GM21825 (cell line): ENCODE data around the gene EP400.
"Not testable (repeated sequence)": the region's sequence is repeated elsewhere in the genome, so short reads cannot be mapped to it uniquely, and the experiment has no call there.

Experiments
- ATAC-seq: cut with Tn5 transposase; IDR thresholded peaks from one replicate; pipeline ENCODE4 v1.9.1; 2021; ENCODE audit warnings: mild to moderate bottlenecking, moderate library complexity; ENCODE audit not compliant: unreplicated experiment

The EP400 gene

GRCh38 chr12:131948166-131948712 lies 1.5 kb upstream of the EP400 start:
- no peak for ATAC-seq

DNA sequence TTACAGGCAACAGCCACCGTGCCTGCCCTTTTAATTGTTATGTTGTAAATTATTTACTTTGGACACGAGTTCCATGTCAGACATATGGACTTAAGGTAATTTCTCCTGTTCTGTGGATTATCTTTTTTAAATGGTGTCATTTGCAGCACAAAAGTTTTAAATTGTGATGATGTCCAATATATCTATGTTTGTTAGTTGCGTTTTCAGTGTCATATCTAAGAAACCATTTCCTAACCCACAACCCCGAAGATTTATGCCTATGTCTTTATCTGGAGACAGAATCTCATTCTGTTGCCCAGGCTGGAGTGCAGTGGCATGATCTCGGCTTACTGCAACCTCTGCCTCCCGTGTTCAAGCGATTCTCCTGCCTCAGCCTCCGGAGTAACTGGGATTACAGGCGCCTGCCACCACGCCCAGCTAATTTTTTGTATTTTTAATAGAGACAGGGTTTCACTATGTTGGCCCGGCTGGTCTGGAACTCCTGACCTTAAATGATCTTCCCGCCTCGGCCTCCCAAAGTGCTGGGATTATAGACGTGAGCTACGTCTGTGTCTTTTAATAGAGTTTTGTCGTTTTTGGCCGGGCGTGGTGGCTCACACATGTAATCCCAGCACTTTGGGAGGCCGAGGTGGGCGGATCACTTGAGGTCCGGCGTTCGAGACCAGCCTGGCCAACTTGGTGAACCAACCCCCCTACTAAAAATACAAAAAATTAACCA lies 870 bp upstream of the EP400 start:
- not testable (repeated sequence) for ATAC-seq

GRCh38 chr12:131950182-131950913 lies 606 bp downstream of the EP400 start:
- ATAC-seq, result peak; percentile 28

GRCh38 chr12:131953810-131954209 lies 4.1 kb downstream of the EP400 start:
- ATAC-seq, result not testable (repeated sequence)

GRCh38 chr12:131954460-131954859 lies 4.7 kb downstream of the EP400 start:
- ATAC-seq, result not testable (repeated sequence)

GRCh38 chr12:131959116-131959515 lies 9.4 kb downstream of the EP400 start:
- ATAC-seq, result no peak

GRCh38 chr12:131959641-131960589 lies 10.2 kb downstream of the EP400 start:
- no peak for ATAC-seq

DNA sequence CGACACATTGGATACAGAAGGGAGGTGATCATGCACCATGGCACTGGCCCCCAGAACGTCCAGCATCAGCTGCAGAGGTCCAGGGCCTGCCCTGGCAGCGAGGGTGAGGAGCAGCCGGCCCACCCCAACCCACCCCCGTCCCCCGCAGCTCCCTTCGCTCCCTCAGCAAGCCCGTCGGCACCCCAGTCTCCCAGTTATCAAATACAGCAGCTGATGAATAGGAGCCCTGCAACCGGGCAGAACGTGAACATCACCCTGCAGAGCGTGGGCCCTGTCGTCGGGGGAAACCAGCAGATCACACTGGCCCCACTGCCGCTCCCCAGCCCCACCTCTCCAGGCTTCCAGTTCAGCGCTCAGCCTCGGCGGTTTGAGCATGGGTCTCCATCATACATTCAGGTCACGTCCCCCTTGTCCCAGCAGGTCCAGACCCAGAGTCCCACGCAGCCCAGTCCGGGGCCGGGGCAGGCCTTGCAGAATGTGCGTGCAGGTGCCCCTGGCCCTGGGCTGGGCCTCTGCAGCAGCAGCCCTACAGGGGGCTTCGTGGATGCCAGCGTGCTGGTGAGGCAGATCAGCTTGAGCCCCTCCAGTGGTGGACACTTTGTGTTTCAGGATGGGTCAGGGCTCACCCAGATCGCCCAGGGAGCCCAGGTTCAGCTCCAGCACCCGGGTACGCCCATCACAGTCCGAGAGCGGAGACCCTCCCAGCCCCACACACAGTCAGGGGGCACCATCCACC lies 11.0 kb downstream of the EP400 start:
- ATAC-seq, result not testable (repeated sequence)

DNA sequence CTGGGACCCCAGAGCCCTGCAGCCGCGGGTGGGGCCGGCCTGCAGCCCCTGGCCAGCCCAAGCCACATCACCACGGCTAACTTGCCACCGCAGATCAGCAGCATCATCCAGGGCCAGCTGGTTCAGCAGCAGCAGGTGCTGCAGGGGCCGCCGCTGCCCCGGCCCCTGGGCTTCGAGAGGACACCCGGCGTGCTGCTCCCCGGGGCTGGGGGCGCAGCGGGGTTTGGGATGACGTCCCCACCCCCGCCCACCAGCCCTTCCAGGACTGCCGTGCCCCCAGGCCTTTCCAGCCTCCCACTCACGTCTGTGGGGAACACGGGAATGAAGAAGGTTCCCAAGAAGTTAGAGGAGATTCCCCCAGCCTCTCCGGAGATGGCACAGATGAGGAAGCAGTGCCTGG lies 11.6 kb downstream of the EP400 start:
- ATAC-seq, result not testable (repeated sequence)

- ATAC-seq, result no peak
Measured at GRCh38 chr12:131962069-131962468, 12.3 kb downstream of the EP400 start.

GRCh38 chr12:131963381-131963780 lies 13.6 kb downstream of the EP400 start:
- no peak for ATAC-seq

DNA sequence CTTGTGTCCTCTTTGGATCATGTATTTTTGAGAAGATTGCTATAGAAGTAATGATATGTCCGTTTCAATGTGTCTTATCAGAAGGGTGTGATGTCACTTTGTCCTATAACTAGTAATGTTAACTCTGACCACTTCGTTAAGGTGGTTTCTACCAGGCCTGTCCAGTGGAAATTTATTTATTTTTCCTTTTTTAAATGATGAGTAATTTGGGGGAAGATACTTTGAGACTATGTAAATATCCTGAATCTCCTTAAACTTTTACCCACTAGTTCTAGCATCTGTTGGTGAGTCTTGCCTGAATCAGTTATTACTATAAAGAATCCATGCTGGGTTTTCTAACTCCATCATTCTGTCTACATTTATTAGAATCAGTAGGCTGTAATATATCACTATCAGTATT lies 15.3 kb downstream of the EP400 start:
- ATAC-seq, result no peak

GRCh38 chr12:131971226-131971625 lies 21.5 kb downstream of the EP400 start:
- ATAC-seq, result no peak

DNA sequence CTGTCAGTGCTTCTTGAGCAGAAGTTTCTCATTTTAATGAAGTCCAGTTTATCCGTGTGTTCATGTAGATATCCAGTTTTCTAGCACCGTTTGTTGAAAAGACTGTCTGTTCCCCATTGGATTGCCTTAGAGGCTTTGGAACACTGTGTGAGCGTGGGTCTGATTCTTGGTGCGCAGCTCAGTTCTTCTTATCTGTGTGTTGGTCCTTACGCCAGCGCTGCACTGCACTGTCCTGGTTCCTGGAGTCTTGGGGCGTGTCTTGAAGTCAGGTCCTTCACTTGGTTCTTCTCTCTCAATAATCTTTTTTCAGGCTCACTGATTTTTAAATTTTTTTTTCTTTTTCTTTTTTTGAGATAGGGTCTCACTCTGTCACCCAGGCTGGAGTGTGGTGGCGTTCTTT lies 25.5 kb downstream of the EP400 start:
- ATAC-seq, result no peak

DNA sequence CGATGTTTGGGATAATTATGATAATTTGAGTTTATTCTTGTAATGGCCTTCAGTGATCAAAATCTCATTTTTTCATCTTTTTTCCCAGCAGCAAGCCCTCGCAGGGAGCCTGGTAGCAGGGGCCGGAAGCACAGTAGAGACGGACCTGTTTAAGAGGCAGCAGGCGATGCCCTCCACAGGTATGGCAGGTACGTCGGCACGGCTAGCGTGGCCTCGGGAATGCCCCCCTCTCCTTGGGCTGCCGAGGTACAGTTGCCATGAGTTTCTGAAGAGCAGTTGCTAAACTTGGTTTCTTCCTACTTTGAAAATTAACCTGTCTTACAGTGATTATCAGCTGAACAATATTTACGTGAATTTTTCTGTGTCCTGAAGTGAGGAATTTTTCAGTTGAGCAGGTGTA lies 29.9 kb downstream of the EP400 start:
- no peak for ATAC-seq

- no peak for ATAC-seq
Measured at GRCh38 chr12:131980263-131980662, 30.5 kb downstream of the EP400 start.

GRCh38 chr12:131981388-131981787 lies 31.6 kb downstream of the EP400 start:
- ATAC-seq, result no peak

DNA sequence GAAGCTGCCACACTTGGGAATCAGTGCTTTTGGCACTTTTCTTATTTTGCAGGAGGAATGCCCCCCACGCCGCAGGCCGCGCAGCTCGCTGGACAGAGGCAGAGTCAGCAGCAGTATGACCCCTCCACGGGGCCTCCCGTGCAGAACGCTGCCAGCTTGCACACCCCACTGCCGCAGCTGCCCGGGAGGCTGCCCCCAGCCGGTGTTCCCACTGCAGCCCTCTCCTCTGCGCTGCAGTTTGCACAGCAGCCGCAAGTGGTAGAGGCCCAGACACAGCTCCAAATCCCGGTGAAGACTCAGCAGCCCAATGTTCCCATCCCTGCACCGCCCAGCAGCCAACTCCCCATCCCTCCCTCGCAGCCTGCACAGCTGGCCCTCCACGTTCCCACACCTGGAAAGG lies 32.3 kb downstream of the EP400 start:
- ATAC-seq, result no peak

DNA sequence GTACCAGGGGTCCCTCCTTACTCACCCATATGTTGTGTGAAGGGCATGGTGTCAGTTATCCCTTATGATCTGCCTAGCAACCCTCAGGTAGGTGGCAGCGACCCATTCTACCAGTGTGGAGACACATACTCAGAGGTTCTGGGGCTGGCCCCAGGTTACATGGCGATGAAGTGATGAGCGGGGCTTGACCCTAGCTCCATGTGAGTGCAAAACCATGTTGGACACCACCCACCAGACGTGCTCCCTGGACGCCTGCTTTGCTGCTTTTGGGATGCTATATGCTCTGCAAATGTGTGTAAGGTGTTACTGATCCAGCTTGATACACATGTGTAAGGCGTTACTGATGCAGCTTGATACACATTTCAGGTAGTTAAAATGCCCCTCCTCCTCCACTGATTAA lies 33.3 kb downstream of the EP400 start:
- no peak for ATAC-seq

DNA sequence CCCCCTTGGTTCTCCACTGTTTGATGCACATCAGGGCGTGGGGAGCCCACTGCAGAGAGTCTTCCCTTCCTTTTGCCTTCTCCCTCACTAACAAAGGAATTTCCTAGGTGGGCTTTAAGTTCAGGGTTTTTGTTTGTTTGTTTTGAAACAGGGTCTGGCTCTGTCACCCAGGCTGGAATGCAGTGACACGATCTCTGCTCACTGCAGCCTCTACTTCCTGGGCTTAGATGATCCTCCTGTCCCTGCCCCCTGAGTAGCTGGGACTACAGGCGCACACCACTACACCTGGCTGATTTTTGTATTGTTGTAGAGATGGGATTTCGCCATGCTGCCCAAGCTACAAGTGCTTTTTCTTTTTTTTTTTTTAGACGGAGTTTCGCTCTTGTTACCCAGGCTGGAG lies 33.8 kb downstream of the EP400 start:
- no peak for ATAC-seq
